GM12878 (cell line): ENCODE data around the gene SLC23A2.

Experiments used
- BRCA1 ChIP-seq: IDR thresholded peaks from 2 replicates; pipeline ENCODE4 v1.6.1; 2011; ENCODE audit warnings: low read depth, low read length, improper control_type of control experiment
- FOXK2 ChIP-seq: fragments of 450-650 bp; IDR thresholded peaks from 2 replicates; pipeline ENCODE4 v1.6.1; 2017; ENCODE audit warnings: mild to moderate bottlenecking, moderate library complexity
- RAD21 ChIP-seq: IDR thresholded peaks from 2 replicates; pipeline ENCODE4 v1.6.1; 2011; ENCODE audit warnings: mild to moderate bottlenecking, low read depth, low read length, moderate library complexity; ENCODE audit not compliant: insufficient read depth
- SIN3A ChIP-seq: IDR thresholded peaks from 2 replicates; pipeline ENCODE4 v1.6.1; 2012; ENCODE audit warnings: low read depth, low read length, improper control_type of control experiment
- TCF12 ChIP-seq: IDR thresholded peaks from 2 replicates; pipeline ENCODE4 v1.6.1; 2011; ENCODE audit warnings: low read depth, mild to moderate bottlenecking, low read length
- WRNIP1 ChIP-seq: IDR thresholded peaks from 2 replicates; pipeline ENCODE4 v1.6.1; 2011; ENCODE audit warnings: low read depth, low read length, improper control_type of control experiment, borderline replicate concordance
- YY1 ChIP-seq: IDR thresholded peaks from 2 replicates; pipeline ENCODE4 v1.6.1; 2011; ENCODE audit warnings: low read depth, mild to moderate bottlenecking, low read length
- TF ChIP-seq, protein P1 (sequence below), 3 experiments: IDR thresholded peaks in 2 of 3; conservative IDR thresholded peaks in 1 of 3; 2 replicates each; pipeline ENCODE4 v1.5.1; 2011; ENCODE audit warnings: low read depth in 3 of 3, low read length in 3 of 3, mild to moderate bottlenecking in 3 of 3, control low read depth in 2 of 3, moderate library complexity in 2 of 3, inconsistent platforms in 1 of 3, mixed read lengths in 1 of 3; ENCODE audit not compliant: control insufficient read depth in 2 of 3, insufficient read depth in 1 of 3; ENCODE audit errors: extremely low read depth in 1 of 3
- TF ChIP-seq, protein P2 (sequence below): IDR thresholded peaks from 2 replicates; pipeline ENCODE4 v1.6.1; 2012; ENCODE audit warnings: low read depth, low read length, improper control_type of control experiment
- TF ChIP-seq, protein P3 (sequence below): fragments of 450-650 bp; IDR thresholded peaks from 2 replicates; pipeline ENCODE4 v1.6.1; 2016; ENCODE audit warnings: mild to moderate bottlenecking, moderate library complexity, borderline replicate concordance
- TF ChIP-seq, protein P4 (sequence below): fragments of 150-350 bp; IDR thresholded peaks from 2 replicates; pipeline ENCODE4 v1.6.1; 2014; ENCODE audit warnings: mild to moderate bottlenecking, low read depth, low read length
- TF ChIP-seq, protein P5 (sequence below): IDR thresholded peaks from 2 replicates; pipeline ENCODE4 v1.6.1; 2012; ENCODE audit warnings: mild to moderate bottlenecking, low read depth, low read length

DNA sequence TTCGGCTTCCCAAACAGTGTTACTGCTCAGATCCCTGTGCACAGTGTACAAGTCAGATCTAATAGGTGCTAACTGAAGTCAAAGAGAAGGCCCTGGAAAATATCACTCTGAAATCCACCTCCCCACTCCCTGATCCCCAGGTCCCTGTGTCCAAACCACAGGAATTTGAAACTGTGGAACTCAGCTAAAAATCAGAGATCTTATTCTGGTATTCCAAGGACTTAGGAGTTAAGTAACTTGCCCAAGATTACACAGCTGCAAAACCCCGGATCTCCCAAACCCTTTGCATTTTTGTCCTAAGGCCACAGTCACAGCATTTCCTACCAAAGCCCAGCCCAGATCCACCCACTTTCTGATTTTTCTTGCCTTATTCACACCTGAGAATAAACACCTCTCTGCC is 32.3 kb upstream of the SLC23A2 start:
- TF ChIP-seq, protein P1, sequence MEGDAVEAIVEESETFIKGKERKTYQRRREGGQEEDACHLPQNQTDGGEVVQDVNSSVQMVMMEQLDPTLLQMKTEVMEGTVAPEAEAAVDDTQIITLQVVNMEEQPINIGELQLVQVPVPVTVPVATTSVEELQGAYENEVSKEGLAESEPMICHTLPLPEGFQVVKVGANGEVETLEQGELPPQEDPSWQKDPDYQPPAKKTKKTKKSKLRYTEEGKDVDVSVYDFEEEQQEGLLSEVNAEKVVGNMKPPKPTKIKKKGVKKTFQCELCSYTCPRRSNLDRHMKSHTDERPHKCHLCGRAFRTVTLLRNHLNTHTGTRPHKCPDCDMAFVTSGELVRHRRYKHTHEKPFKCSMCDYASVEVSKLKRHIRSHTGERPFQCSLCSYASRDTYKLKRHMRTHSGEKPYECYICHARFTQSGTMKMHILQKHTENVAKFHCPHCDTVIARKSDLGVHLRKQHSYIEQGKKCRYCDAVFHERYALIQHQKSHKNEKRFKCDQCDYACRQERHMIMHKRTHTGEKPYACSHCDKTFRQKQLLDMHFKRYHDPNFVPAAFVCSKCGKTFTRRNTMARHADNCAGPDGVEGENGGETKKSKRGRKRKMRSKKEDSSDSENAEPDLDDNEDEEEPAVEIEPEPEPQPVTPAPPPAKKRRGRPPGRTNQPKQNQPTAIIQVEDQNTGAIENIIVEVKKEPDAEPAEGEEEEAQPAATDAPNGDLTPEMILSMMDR (IDR thresholded peaks at IDR 0.05 in 2 of 3, conservative IDR thresholded peaks at IDR 0.05 in 1 of 3; ENCODE audit: control insufficient read depth in 2 of 3, extremely low read depth in 1 of 3, insufficient read depth in 1 of 3, low read depth in 3 of 3, low read length in 3 of 3) = no peak
- TF ChIP-seq WRNIP1 (no peak), RAD21 (no peak), YY1 (no peak), SIN3A (no peak), BRCA1 (no peak), TCF12 (no peak), FOXK2 (no peak)
- TF ChIP-seq, protein P2, sequence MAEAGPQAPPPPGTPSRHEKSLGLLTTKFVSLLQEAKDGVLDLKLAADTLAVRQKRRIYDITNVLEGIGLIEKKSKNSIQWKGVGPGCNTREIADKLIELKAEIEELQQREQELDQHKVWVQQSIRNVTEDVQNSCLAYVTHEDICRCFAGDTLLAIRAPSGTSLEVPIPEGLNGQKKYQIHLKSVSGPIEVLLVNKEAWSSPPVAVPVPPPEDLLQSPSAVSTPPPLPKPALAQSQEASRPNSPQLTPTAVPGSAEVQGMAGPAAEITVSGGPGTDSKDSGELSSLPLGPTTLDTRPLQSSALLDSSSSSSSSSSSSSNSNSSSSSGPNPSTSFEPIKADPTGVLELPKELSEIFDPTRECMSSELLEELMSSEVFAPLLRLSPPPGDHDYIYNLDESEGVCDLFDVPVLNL = no peak
- TF ChIP-seq, protein P3, sequence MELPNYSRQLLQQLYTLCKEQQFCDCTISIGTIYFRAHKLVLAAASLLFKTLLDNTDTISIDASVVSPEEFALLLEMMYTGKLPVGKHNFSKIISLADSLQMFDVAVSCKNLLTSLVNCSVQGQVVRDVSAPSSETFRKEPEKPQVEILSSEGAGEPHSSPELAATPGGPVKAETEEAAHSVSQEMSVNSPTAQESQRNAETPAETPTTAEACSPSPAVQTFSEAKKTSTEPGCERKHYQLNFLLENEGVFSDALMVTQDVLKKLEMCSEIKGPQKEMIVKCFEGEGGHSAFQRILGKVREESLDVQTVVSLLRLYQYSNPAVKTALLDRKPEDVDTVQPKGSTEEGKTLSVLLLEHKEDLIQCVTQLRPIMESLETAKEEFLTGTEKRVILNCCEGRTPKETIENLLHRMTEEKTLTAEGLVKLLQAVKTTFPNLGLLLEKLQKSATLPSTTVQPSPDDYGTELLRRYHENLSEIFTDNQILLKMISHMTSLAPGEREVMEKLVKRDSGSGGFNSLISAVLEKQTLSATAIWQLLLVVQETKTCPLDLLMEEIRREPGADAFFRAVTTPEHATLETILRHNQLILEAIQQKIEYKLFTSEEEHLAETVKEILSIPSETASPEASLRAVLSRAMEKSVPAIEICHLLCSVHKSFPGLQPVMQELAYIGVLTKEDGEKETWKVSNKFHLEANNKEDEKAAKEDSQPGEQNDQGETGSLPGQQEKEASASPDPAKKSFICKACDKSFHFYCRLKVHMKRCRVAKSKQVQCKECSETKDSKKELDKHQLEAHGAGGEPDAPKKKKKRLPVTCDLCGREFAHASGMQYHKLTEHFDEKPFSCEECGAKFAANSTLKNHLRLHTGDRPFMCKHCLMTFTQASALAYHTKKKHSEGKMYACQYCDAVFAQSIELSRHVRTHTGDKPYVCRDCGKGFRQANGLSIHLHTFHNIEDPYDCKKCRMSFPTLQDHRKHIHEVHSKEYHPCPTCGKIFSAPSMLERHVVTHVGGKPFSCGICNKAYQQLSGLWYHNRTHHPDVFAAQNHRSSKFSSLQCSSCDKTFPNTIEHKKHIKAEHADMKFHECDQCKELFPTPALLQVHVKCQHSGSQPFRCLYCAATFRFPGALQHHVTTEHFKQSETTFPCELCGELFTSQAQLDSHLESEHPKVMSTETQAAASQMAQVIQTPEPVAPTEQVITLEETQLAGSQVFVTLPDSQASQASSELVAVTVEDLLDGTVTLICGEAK = no peak
- TF ChIP-seq, protein P4, sequence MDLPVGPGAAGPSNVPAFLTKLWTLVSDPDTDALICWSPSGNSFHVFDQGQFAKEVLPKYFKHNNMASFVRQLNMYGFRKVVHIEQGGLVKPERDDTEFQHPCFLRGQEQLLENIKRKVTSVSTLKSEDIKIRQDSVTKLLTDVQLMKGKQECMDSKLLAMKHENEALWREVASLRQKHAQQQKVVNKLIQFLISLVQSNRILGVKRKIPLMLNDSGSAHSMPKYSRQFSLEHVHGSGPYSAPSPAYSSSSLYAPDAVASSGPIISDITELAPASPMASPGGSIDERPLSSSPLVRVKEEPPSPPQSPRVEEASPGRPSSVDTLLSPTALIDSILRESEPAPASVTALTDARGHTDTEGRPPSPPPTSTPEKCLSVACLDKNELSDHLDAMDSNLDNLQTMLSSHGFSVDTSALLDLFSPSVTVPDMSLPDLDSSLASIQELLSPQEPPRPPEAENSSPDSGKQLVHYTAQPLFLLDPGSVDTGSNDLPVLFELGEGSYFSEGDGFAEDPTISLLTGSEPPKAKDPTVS = no peak
- TF ChIP-seq, protein P5, sequence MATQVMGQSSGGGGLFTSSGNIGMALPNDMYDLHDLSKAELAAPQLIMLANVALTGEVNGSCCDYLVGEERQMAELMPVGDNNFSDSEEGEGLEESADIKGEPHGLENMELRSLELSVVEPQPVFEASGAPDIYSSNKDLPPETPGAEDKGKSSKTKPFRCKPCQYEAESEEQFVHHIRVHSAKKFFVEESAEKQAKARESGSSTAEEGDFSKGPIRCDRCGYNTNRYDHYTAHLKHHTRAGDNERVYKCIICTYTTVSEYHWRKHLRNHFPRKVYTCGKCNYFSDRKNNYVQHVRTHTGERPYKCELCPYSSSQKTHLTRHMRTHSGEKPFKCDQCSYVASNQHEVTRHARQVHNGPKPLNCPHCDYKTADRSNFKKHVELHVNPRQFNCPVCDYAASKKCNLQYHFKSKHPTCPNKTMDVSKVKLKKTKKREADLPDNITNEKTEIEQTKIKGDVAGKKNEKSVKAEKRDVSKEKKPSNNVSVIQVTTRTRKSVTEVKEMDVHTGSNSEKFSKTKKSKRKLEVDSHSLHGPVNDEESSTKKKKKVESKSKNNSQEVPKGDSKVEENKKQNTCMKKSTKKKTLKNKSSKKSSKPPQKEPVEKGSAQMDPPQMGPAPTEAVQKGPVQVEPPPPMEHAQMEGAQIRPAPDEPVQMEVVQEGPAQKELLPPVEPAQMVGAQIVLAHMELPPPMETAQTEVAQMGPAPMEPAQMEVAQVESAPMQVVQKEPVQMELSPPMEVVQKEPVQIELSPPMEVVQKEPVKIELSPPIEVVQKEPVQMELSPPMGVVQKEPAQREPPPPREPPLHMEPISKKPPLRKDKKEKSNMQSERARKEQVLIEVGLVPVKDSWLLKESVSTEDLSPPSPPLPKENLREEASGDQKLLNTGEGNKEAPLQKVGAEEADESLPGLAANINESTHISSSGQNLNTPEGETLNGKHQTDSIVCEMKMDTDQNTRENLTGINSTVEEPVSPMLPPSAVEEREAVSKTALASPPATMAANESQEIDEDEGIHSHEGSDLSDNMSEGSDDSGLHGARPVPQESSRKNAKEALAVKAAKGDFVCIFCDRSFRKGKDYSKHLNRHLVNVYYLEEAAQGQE = no peak
